HG02571 (cell line): ENCODE measurements around the gene SMARCD1.
A peak's percentile ranks its signal among the peaks of the same experiment; 100 is the strongest.

Experiments used
- ATAC-seq: cut with Tn5 transposase; IDR thresholded peaks from one replicate; pipeline ENCODE4 v1.9.1; 2021; ENCODE audit warnings: mild to moderate bottlenecking, moderate library complexity; ENCODE audit not compliant: unreplicated experiment

Gene SMARCD1

GRCh38 chr12:50103351-50103750 is 18.2 kb downstream of the SMARCD1 start:
- no peak for ATAC-seq

DNA sequence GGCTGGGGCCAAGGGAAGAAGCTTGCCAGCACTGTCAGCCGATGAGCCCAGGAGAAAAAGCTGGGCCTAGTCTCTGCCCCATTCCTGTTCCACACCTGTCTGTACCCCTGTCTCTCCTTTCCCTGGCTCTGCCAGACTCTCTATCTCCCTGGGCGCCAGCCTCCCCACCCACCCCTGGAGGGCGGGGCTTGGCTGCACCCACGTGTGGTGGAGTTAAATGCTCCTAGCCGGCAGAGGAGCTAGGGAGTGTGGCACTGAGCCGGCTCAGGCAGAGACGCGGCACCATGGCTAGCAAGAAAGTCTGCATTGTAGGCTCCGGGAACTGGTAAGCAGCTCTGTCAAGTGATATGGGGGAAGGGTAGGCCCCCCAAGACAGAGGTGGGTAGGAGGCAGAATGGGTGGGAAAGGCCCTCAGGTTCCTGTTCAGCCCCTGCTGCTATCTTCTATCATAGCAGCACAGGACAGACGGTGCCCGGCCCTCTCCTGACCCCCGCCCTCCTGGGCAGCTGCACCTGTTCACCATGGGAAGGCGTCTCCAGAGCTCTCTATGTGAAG is 18.7 kb downstream of the SMARCD1 start, which contains the start of gene GPD1:
Gene GPD1, plus strand, starts transcription at position 242 of the 555 bp plus-strand sequence. Its CDS starts 43 bp downstream, at position 285.
- ATAC-seq = no peak

- no peak for ATAC-seq
Measured at GRCh38 chr12:50104417-50105366, 19.6 kb downstream of the SMARCD1 start.

DNA sequence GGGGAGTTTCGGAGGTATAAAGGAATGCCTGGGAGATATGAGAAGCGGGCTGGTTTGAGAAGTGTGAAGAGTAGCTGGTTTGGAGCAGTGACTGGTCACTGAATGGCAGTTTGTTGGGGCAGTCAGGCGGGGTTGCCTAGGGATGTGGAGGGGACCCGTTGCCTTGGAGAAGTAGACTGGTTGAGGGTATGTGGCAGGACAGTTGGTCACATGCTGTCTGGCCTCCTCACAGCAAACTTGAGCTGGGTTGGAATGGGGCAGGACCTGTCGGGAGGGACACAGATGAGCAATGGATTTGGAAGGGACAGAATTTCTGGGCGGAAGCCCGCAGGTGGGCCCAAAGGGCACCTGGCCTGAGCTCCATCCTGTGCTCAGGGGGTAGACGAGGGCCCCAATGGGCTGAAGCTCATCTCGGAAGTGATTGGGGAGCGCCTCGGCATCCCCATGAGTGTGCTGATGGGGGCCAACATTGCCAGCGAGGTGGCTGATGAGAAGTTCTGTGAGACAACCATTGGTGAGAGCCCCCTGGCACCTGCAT is 20.8 kb downstream of the SMARCD1 start:
- ATAC-seq = no peak

DNA sequence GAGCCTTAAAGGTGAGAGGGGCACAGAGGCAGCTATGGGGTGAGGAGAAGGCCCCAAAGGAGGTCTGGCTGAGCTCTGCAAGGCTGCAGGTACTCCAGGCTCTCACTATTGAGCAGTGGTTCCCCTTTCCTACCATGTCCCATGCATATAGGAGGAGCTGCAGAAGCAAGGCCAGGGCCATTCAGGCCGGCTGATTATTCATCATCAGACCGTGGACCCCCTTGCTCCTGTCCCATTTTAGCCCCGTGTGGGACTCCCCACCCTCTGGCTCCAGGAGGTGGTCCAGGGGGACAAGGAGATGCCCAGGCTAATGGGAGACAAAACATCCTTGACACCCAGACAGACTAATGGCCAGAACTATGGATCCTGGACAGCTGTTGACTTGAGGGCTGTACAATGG is 21.8 kb downstream of the SMARCD1 start:
- ATAC-seq = no peak

DNA sequence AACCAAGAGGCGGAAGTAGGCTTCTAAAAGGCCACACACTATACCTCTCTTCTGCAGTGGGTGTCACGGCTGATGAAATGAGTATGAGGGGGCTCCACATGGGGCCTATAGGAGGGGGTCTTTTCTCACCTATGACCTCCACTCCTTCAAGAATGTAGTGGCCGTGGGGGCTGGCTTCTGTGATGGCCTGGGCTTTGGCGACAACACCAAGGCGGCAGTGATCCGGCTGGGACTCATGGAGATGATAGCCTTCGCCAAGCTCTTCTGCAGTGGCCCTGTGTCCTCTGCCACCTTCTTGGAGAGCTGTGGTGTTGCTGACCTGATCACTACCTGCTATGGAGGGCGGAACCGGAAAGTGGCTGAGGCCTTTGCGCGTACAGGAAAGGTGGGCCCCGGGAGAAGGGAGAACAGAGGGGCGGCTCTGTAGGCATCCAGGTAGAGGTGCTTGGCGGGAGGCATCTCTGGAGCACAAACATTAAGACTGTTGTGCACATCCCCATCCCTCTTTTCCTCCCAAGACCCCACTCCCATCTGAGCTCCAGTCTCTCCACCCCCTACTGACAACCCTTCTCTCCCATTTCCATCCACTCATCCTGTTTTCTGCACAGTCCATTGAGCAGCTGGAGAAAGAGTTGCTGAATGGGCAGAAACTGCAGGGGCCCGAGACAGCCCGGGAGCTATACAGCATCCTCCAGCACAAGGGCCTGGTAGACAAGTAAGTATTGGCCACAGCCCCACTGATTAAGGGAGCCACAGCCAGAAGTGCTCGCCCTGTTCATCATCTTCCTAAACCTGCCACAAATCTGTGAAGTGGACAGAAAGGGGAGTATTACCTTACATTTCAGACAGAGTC is 22.5 kb downstream of the SMARCD1 start:
- ATAC-seq = no peak

- no peak for ATAC-seq
Measured at GRCh38 chr12:50109319-50109718, 24.2 kb downstream of the SMARCD1 start.

- no peak for ATAC-seq
Measured at GRCh38 chr12:50110127-50110761, 25.1 kb downstream of the SMARCD1 start.

GRCh38 chr12:50110762-50111351 is 25.7 kb downstream of the SMARCD1 start:
- no peak for ATAC-seq

DNA sequence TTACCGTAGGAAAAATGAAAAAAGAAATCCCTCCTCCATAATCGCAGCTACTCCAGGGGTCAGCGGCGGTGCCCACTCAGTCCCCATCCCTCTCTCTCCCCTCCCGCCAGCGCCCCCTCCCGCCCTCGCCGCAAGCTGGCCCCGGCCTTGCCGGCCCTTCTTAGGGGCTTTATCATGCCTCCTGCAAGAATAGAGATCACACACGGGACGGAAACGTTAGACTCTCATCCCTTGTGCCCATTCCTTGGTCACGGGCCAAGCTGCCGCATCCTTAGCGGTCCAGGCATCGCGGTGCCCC is 26.2 kb downstream of the SMARCD1 start:
- ATAC-seq = no peak

- ATAC-seq = peak; percentile 80
Measured at GRCh38 chr12:50111693-50112455, 26.7 kb downstream of the SMARCD1 start, which contains the start of gene COX14. TSS of gene COX14 (plus strand) at chr12:50112236. CDS start at chr12:50120044, 7,808 bp downstream.

DNA sequence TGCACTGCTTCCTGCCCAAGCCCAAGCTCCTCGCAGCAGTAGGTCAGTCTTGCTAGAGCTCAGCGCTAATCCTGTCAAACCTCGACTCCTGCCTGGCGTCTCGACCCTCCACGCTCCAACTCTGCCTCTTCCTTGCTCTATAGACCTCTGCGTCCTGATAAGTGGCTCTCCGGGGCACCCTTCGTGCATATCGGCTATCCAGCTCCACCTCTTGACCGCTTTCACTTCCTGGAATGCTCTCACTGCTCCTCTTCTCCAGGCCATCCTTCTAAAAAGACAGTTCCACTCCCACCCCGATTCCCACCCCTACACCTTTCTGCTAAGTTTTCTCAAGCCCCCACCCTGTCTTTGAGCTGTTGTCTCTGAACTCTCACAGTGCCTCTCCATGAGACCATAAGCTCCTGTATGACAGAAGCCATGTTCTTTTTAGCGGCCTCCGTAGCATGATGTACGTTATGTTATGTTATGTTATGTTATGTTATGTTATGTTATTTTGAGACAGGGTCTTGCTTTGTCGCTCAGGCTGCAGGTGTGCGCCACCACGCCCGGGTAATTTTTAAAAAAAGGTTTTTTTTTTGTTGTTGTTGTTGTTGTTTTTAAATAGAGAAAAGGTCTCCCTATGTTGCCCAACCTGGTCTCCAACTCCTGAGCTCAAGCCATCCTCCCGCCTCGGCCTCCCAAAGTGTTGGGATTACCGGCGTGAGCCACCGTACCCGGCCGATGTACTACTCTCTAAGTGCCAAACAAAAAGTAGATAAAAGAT is 27.5 kb downstream of the SMARCD1 start:
- no peak for ATAC-seq

DNA sequence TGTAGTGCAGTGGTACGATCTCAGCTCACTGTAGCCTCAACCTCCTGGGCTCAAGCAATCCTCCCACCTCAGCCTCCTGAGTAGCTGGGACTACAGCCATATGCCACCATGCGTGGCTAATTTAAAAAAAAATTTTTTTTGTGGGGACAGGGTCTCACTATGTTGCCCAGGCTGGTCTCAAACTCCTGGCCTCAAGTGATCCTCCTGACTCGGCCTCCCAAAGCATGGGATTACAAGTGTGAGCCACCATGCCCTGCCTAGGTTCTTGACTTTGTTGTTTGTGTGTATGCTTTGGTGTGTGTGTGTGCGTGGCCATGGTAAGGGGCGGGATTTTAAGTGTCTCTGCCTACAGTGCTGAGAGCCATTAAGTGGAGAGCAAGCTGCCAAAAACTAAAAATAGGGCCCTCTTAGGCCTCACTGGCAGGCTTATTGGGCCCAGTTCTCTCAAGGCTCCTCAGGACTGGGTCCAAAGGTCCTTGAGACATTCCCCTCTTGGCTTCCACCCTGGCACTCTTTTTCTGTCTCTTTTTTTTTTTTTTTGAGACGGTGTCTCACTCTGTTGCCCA is 32.0 kb downstream of the SMARCD1 start:
- ATAC-seq = no peak

DNA sequence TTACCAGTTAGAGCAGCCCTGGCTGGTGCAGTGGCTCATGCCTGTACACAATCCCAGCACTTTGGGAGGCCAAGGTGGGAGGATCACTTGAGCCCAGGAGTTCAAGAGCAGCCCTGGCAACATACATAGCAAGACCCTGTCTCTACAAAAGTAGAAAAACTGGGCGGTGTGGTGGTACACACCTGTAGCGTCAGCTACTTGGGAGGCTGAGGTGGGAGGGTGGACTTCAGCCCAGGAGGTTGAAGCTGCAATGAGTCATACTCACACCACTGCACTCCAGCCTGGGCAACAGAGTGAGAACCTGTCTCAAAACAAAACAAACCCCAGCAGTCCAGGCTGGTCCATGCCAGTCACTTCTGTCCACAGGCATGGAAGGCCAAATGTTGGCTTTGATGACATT is 34.2 kb downstream of the SMARCD1 start:
- ATAC-seq = no peak

GRCh38 chr12:50120521-50120920 is 35.4 kb downstream of the SMARCD1 start:
- no peak for ATAC-seq

DNA sequence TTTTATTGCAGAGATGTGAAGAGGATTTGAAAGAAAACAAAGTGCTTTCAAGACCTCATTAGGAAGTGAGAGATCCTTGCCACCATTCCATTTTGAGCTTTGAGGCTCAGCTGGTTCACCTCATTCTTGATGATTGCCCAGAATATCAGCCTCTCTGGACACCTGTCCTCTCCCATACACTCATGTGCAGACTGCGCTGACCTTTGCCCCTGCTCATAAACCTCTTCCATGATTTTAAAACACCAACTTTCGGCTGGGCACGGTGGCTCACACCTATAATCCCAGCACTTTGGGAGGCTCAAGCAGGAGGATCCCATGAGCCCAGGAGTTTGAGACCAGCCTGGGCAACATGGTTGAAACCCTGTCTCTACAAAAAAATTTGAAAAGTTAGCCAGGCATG is 35.8 kb downstream of the SMARCD1 start:
- ATAC-seq = no peak

DNA sequence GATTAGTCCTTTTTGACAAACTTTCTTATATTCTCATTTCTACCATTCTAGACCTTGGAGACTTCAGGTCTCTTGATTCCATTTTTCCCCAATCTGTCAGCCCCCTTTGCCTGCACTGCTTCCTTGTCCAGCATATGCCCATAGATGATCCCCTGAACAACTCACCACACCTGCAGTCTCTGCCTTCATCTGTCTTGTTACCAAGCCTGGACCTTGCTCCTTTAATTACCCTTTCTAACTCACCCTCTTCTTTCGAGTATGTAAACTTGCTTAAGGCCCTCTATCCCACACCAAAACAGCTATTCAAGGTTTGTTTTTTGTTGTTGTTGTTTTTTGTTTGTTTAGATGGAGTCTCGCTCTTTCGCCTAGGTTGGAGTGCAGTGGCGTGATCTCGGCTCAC is 36.5 kb downstream of the SMARCD1 start:
- ATAC-seq = no peak

DNA sequence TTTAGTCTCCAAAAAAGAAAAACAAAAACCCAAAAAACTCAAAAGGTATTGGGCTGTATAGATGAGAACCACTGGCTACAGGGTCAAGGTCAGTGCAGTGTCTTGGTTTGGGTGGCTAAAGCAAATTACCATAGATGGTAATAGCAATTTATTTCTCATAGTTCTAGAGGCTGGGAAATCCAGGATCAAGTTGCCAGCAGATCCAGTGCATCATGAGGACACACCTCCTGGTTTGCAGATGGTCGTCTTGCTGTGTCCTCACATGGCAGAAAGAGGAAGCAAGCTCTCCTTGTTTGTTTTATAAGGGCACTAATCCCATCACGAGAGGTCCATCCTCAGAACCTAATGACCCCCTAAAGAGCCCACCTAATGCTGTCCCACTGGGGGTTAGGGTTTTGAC is 38.1 kb downstream of the SMARCD1 start:
- ATAC-seq = no peak
